ENCODE data around the gene SLC35E4.
"Not testable (repeated sequence)": the region's sequence is repeated elsewhere in the genome, so short reads cannot be mapped to it uniquely, and the experiment has no call there.

SLC35E4 gene

DNA sequence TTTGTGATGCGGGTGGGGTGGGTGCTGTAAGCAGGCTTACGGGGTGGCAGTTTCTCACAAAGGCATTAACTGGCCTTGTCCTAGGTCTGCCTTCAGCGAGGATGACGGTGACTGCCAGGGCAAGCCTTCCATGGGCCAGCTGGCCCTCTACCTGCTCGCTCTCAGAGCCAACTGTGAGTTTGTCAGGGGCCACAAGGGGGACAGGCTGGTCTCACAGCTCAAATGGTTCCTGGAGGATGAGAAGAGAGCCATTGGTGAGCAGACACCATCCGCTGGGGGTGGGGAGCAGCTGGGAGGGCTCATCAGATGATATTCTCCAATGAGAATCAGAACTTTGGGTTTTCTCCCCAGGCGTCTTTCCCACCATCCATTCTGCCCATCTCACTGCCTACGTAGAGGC lies 22.8 kb upstream of the SLC35E4 start:
- DNase-seq, result no peak

DNA sequence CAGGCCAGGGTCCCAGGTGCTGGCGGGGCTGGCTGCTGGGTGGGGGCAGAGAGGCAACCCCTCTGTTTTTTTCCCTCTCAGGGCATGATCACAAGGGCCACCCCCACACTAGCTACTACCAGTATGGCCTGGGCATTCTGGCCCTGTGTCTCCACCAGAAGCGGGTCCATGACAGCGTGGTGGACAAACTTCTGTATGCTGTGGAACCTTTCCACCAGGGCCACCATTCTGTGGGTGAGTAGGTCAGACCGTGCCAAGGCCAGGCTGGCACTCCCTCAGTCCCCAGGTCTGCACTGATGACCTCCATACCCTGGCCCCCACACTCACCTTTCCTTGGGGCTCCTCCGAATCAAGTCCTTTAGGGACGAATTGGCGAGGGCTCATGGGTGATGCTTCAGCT lies 21.3 kb upstream of the SLC35E4 start:
- DNase-seq, result no peak

DNA sequence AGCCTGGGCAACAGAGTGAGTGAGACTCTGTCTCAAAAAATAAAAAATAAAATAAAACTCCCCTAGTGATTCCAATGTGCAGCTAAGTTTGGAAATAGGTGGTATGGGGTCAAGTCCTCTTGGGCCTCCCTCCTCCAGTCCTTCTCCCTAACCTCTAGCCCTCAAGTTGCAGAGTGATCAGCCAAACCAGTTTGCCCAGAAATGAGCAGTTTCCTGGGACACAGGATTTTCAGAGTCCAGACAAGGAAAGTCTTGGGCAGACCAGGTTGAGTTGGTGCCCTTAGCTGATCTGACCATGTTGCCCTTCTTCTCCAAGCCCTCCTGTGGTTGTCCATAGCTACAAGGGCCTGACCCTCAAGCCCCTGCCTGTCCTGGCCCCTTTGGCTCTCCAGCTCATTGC lies 20.7 kb upstream of the SLC35E4 start:
- no peak for DNase-seq

DNA sequence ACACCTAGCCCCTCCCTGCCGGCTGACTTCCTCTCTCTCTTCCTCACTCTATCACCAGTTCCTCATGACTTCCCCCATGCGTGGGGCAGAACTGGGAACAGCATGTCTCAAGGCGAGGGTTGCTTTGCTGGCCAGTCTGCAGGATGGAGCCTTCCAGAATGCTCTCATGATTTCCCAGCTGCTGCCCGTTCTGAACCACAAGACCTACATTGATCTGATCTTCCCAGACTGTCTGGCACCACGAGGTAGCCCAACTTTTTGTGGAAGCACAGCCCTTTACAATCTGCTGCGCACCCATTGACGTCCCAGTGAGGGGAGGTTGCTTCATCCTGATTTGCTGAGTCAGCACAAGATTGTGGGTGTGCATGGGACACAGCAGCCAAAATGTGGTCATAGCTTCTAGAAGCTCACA lies 20.0 kb upstream of the SLC35E4 start:
- no peak for DNase-seq

DNA sequence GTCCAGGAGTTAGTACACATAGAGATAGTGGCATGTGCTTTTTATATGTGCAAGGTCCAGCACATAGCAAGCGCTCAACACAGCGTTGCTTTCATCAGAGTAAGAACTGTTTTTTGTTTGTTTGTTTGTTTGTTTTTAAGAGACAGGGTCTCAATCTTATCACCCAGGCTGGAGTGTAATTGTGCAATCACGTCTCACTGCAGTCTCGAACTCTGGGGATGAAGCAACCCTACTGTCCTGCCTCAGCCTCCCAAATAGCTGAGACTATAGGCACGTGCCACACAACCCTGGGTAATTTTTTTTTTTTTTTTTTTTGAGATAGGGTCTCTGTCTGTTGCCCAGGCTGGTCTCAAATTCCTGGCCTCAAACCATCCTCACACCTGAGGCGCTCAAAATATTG lies 17.8 kb upstream of the SLC35E4 start:
- no peak for DNase-seq

DNA sequence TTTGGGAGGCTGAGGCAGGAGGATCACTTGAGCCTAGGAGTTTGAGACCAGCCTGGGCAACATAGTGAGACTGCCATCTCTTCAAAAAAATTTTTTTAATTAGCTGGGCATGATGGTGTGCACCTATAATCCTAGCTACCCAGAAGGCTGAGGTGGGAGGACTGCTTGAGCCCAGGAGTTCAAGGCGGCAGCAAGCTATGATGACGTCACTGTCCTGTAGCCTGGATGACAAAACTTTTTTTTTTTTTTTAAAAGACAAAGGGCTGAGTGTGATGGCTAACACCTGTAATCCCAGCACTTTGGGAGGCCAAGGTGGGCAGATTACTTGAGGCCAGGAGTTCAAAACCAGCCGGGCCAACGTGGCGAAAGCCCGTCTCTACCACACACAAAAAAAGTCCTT lies 15.7 kb upstream of the SLC35E4 start:
- DNase-seq, result not testable (repeated sequence)

DNA sequence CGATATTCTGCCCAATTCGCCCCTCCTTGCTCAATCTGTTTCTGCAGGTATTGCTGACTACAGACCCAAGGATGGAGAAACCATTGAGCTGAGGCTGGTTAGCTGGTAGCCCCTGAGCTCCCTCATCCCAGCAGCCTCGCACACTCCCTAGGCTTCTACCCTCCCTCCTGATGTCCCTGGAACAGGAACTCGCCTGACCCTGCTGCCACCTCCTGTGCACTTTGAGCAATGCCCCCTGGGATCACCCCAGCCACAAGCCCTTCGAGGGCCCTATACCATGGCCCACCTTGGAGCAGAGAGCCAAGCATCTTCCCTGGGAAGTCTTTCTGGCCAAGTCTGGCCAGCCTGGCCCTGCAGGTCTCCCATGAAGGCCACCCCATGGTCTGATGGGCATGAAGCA lies 9.2 kb upstream of the SLC35E4 start:
- DNase-seq, result no peak

DNA sequence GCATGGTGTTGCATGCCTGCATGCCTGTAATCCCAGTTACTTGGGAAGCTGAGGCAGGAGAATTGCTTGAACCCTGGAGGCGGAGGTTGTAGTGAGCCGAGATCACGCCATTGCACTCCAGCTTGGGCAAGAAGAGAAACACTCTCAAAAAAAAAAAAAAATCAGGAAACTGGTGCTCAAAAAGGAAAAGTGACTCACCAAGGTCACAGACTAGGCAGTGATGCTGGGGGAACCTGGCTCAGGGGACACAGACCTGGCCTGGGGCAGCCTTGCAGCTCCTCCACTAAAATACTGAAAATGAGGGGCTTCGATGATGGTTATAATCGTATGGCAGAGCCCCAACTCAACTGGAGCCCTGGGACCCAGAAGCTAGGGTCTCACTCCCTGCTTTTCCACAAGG lies 8.1 kb upstream of the SLC35E4 start:
- no peak for DNase-seq

DNA sequence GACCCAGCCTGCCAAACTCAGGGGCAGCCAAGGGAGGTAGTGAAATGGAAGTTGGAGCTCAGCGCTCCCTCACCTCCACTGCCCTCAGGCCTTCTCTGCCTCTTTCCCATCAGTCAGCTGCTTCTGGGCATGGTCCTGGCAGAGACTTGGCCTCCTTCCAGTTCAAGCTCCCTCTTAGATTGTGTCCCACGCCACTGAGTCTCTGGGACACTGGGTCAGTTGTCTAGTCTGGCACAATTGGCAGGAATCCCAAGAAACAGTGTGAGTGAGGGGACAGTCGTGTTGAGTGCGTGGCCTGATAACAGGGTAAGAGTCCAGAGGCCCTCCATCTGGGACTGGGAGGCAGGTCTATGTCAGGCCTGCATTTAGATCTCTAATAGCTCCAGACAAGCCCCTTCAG lies 7.1 kb upstream of the SLC35E4 start:
- no peak for DNase-seq

DNA sequence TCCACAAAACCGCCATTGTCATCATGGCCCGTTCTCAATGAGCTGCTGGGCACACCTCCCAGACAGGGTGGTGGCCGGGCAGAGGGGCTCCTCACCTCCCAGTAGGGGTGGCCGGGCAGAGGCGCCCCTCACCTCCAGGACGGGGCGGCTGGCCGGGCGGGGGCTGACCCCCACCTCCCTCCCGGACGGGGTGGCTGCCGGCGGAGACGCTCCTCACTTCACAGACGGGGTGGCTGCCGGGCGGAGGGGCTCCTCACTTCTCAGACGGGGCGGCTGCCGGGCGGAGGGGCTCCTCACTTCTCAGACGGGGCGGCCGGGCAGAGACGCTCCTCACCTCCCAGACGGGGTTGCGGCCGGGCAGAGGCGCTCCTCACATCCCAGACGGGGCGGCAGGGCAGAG lies 4.1 kb upstream of the SLC35E4 start:
- DNase-seq, result not testable (repeated sequence)

DNA sequence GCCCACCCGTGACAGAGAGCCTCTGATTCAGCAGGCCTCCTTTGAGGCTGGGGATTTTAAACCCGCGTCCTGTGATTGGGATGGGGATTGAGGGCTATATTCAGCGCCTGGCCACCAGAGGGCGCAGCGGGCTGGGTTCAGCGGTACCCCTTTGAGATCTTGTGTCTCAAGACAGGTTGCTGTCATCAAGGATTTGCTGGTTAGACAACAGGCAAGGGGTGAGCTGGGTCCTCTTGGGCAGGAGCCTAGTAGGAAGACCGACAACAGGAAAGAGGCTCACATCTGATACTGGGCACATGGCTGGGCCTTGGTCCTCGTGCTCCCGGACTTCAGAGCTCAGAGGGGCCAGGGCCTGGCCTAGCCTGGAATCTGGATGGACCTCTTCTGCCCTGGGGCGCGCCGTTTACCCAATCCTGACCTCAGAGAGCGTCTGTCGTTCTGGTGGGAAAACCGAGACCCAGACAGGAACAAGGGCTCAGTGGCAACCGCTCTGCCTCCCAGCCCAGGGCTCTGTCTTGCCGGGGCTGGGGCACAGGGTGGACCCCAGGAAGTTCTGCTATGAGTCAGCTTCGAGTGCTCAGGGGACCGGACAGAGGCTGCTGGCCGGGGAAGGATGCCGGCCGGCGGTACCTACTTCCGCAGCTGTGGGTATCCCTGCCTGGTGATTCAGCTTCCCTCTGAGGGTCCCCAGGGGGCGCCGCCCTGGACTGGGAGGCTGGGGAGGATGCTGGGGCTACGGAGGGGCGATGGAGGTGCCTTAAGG lies 929 bp upstream of the SLC35E4 start:
- peak; percentile 93 for DNase-seq

DNA sequence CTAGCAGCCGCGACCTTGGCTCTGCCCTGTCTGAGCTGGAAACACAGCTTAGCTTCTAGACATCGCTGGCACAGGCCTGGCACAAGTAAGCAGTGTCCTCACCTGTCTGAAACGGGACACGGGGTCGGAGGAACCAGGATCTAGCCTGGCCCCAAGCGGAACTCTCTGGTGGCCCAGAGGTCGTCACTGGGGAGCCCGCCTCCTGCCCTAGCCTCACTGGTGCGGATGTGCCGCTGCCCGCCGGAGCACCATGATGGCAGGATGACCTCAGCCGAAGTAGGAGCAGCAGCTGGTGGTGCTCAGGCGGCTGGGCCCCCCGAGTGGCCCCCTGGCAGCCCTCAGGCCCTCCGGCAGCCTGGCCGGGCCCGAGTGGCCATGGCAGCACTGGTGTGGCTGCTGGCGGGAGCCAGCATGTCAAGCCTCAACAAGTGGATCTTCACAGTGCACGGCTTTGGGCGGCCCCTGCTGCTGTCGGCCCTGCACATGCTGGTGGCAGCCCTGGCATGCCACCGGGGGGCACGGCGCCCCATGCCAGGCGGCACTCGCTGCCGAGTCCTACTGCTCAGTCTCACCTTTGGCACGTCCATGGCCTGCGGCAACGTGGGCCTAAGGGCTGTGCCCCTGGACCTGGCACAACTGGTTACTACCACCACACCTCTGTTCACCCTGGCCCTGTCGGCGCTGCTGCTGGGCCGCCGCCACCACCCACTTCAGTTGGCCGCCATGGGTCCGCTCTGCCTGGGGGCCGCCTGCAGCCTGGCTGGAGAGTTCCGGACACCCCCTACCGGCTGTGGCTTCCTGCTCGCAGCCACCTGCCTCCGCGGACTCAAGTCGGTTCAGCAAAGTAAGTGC lies 871 bp downstream of the SLC35E4 start:
- peak; percentile 25 for DNase-seq

DNA sequence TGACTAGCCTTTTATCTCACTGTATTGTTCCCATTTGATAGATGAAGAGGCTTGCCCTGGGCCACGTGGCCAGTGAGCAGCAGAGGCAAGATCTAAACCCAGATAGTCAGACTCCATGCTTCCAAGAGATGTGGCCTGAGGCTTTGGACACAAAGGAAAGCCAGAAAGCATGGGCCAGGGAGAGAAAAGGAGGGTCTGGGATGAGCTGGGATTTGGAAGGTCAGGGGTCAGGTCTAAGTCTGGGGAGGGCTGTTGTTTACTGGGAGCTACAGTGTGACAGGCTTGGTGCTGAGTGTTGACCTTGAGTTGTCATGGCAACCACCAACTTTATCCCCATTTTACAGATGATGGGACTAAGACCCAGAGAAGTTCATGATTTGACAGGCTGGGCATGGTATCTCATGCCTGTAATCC lies 2.1 kb downstream of the SLC35E4 start:
- no peak for DNase-seq

DNA sequence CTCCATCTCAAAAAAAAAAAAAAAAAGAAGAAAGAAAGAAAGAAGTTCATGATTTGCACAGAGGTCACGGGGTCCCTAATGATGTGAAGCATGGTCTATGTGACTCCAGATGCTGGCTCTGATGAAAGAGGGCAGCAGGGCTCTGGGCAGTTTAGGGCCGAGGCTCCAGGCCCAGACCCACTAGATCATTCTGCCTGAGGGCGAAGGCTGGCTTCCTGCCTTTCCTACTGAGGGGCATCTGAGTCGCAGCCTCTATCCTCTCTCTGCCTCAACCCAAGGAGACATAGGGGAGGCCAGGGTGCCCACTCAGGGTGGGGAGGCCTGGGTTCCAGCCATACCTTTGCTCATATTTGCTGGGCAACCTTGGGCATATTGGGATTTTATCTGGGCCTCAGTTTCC lies 4.8 kb downstream of the SLC35E4 start:
- DNase-seq, result no peak

DNA sequence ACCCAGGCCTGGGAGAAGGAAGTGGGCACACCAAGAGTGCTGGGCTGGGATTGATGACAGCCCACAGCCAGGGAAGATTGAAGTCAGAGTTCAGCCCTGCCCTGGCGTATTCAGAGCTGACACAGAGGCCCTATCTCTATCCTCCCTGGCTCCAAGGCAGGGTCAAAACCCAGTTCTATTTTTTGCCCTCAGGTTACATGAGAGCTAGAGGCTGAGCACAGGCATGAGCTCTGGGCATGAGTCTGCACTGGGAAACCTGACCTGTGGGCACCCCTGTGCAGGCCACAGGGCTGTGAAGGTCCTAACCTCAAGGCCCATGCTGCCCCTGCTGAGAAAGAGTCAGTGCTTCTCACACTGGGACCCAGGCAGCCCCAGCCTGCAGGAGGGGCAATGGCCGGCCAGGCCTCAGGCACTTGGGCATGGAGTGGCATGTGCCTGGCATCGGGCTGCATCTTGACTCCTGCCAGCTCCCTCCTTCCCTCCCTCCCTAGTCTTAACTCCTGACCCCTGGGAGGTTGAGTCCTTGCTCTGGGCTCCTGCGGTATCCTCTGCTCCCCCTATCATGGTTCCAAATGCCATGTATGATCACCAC lies 5.4 kb downstream of the SLC35E4 start:
- no peak for DNase-seq

DNA sequence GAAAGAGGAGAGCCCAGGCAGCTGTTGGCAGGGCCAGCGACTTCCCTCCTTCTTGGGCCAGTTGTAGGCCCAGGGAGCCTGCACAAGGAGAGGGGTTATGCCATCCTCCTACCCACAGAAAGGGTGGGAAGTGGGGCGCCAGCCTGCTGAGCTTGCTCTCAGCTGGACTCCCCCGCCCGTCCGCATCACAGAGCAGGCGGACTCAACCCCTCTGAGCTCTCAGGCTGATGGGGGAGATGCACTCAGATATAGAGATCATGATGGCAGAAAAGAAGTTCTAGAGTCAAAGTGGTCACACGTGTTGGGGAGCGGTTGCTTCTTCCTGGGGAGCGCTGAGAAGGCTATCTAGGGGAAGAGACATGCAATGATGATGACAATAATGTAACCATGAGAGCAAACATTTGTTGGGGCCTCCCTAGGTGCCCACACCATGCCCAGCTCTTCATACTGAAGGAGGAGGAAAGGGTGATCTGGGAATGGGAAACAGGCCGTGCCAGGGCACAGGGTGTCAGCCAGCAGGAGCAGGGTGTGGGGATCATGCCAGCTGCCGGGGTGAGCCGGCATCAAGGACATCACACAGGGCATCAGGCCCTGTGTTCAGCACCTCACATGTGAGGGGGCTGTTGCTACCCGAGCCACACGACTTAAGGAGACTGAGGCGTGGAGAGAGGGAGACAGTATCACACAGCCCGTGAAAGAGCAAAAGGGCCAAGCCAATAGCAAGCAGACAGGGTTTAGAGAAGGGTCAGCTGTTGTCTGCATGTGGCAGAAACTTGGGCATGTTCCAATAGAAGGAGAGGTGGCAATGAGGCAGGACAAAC lies 7.7 kb downstream of the SLC35E4 start:
- no peak for DNase-seq

DNA sequence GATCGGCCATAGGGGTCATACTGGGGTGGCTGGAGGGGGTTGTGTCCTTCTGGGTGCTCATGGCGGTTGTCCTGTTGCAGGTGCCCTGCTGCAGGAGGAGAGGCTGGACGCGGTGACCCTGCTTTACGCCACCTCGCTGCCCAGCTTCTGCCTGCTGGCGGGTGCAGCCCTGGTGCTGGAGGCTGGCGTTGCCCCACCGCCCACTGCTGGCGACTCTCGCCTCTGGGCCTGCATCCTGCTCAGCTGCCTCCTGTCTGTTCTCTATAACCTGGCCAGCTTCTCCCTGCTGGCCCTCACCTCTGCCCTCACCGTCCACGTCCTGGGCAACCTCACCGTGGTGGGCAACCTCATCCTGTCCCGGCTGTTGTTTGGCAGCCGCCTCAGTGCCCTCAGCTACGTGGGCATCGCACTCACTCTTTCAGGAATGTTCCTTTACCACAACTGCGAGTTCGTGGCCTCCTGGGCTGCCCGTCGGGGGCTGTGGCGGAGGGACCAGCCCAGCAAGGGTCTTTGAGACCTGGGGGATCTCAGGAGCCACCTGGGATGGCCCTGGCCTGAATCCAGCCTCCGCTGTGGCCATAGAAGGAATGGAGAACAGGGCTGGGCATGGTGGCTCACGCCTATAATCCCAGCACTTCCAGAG lies 11.1 kb downstream of the SLC35E4 start:
- no peak for DNase-seq

DNA sequence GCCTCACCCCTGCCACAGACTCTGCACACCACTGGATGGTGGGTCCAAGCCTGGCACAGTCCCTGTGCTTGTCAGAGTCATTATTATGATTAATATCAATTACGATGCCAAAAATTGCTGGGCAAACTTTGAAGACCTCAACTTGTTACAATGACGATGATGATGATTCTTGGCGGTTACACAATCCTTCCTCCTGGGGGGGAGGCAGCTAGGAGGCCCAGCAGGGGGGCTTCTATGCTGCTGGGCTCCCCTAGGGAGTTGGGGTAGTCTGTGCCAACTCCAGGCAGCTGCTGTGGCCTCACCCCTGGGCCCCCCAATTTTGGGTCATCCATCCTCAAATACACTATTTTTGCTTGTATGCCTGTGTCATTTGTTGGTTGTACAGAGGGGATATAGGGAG lies 12.0 kb downstream of the SLC35E4 start:
- no peak for DNase-seq

DNA sequence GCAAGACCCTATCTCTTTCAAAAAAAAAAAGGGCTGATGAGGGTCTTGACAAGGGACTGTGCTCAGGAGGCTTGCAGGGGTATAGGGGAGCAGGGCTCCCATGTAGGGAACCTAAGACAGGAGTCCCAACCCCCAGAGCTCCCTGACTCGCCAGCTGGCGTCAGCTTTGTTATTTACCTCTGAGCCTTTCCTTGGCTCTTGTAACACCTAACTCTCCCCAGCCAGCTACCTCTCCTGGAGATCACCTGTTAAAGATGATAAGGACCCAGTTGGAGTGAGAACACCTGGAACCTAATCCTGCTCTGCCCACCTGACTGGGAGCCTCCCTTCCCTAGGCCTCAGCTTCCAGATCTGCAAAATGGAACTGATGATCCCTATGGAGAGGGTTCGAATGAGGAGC lies 13.2 kb downstream of the SLC35E4 start:
- DNase-seq, result no peak

DNA sequence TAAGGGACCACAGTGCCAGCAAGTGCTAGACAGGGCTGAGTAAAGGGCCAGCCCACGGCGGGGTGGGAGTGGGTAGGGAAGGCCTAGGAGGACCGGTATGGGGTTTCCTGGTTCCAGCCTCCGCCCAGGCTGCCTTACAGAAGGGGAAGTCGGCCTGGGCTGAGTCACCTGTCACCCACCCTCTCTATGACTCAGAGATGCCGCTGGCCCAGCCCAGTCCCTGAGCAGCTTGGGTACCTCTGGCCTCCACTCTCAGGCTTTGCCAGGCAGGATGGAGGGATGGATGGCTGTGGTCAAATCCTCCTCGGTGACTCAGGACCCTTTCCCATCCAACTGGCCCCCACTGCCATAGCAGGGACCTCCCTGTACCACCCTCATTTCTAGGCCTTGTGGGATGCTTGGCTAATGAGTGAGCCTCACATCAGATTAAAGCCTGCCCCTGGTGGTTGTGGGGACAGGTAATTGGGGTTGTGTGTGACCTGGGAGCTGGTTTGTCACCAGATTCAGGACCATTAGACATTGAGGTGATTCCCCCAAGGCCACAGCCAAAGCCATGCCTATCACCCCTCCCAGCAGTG lies 13.9 kb downstream of the SLC35E4 start:
- peak; percentile 80 for DNase-seq

DNA sequence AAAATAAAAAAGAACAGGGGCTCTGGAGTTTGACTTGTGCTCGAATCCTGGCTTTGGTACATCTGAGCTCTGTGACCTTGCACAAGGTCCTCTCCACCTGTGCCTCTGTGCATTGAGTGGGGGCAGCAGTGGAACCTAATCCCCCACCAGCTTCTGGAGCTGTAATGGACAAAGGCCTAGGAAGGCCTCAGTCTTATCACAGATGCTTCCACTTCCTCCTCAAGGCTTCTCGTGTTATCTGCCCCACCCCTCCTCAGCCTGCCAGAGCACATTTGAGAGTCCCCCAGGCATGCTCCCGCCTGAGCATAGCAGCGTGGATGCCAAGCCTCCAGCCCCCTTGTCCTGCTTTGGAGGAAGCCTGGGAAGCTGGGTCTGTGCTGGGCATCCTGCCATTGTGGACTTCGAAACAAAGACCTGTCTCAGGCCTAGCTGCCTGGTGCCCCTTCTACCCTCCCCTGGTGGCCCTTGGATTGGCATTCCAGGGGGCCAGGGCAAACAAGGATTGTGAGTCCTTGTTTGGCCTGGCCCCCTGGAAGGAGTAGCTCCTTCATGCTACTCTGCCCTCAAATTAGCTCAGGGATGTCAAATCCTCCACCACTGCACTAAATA lies 15.0 kb downstream of the SLC35E4 start:
- DNase-seq, result no peak

DNA sequence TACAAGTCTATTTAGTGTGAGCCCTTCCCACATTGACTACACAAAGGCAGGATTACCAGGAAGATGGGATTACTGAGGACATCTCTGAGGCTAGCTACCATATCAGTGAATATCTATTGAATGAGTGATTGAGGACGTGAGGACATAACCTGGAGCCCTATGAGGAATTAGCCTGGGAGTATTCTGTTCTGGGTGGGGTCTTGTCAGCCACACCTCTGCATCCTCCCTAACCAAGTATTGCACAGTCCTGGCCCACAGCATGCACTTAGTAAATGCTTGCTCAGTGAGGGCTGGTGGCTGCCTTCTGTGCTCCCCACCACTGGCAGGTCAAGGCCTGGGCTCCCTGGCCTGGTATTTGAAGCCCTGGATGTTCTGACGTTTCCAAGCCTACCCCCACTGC lies 17.3 kb downstream of the SLC35E4 start:
- DNase-seq, result no peak
